Umbilical cord (tissue), 2 donors: ENCODE results near the gene MN1. TPM values are rescaled to one million over a fixed set of nuclear protein-coding genes. Genes with fewer than 3 reads are reported as not detected.
A peak's percentile ranks its signal among the peaks of the same experiment; 100 is the strongest.

Experiments used
- DNase-seq: peaks from one replicate; pipeline ENCODE4 v3.0.0-alpha.2; 2015; ENCODE audit warnings: low spot score
- total RNA-seq: library from RNA; depleted of rRNA; stranded (reverse); fragments of >200 nt; gene quantifications from one replicate; pipeline ENCODE4 v1.2.3, GENCODE V29; 2014; ENCODE audit warnings: low replicate concordance; ENCODE audit not compliant: insufficient read depth

The MN1 gene
- total RNA-seq, 1 donor from 2014 or later = 9.9 TPM

- peak; percentile 49 for DNase-seq
Observed at GRCh38 chr22:27800250-27801201, 1.0 kb downstream of the MN1 start.

GRCh38 chr22:27799827-27800249 is 1.7 kb downstream of the MN1 start:
- no peak for DNase-seq

- DNase-seq = peak; percentile 40
Observed at GRCh38 chr22:27799015-27799826, 2.3 kb downstream of the MN1 start.

GRCh38 chr22:27798511-27799014 is 3.0 kb downstream of the MN1 start:
- DNase-seq = no peak

- DNase-seq = no peak
Observed at GRCh38 chr22:27797520-27798391, 3.8 kb downstream of the MN1 start.

- DNase-seq = no peak
Observed at GRCh38 chr22:27796829-27797519, 4.6 kb downstream of the MN1 start.

- DNase-seq = no peak
Observed at GRCh38 chr22:27795696-27796517, 5.6 kb downstream of the MN1 start.

- DNase-seq = no peak
Observed at GRCh38 chr22:27795053-27795452, 6.5 kb downstream of the MN1 start.

GRCh38 chr22:27794226-27794625 is 7.3 kb downstream of the MN1 start:
- no peak for DNase-seq

GRCh38 chr22:27793576-27793975 is 8.0 kb downstream of the MN1 start:
- no peak for DNase-seq

- DNase-seq = peak; percentile 66
Observed at GRCh38 chr22:27792452-27793161, 8.9 kb downstream of the MN1 start.

GRCh38 chr22:27791859-27792241 is 9.7 kb downstream of the MN1 start:
- no peak for DNase-seq

- no peak for DNase-seq
Observed at GRCh38 chr22:27791159-27791858, 10.2 kb downstream of the MN1 start.

- peak; percentile 66 for DNase-seq
Observed at GRCh38 chr22:27790376-27791158, 11.0 kb downstream of the MN1 start.

GRCh38 chr22:27788500-27789288 is 12.9 kb downstream of the MN1 start:
- no peak for DNase-seq

GRCh38 chr22:27786965-27787364 is 14.6 kb downstream of the MN1 start:
- DNase-seq = no peak
